Right atrium auricular region (tissue), 2 donors: Measurements from ENCODE around the gene CORO2B. TPM values are rescaled to one million over a fixed set of nuclear protein-coding genes. Genes with fewer than 3 reads are reported as not detected.

ENCODE experiments used
- DNase-seq: peaks from one replicate; pipeline ENCODE4 v3.0.0-alpha.2; 2019; ENCODE audit warnings: low spot score
- H3K27ac ChIP-seq, 2 donors: fragments of 200-600 bp; sonication (generic); 1 replicate in 1 of 2; 2 replicates in 1 of 2; pipeline ENCODE4 v1.5.1; 2016 to 2019
- H3K27me3 ChIP-seq, 2 donors: fragments of 200-600 bp; sonication (generic); one replicate each; pipeline versions ENCODE4 v1.5.1 to v1.6.0; 2017 to 2019
- H3K36me3 ChIP-seq: fragments of 200-600 bp; sonication (generic); one replicate; pipeline ENCODE4 v1.5.1; 2016
- H3K4me1 ChIP-seq, 2 donors: fragments of 200-600 bp; sonication (generic); one replicate each; pipeline versions ENCODE4 v1.5.1 to v1.6.0; 2017 to 2019
- H3K4me3 ChIP-seq, 2 donors: fragments of 200-600 bp; sonication (generic); 1 replicate in 1 of 2; 2 replicates in 1 of 2; pipeline ENCODE4 v1.5.1; 2017 to 2019; ENCODE audit warnings: mild to moderate bottlenecking in 1 of 2, moderate library complexity in 1 of 2
- H3K9me3 ChIP-seq, 2 donors: fragments of 200-600 bp; sonication (generic); one replicate each; pipeline ENCODE4 v1.5.1; 2019
- CTCF ChIP-seq, 2 donors: fragments of 200-600 bp; sonication (generic); IDR thresholded peaks; one replicate each; pipeline ENCODE4 v1.5.1; 2019; ENCODE audit warnings: antibody characterized with exemption in 2 of 2
- total RNA-seq, 2 donors: library from RNA; depleted of rRNA; stranded (reverse); fragments of >200 nt; gene quantifications; one replicate each; pipeline ENCODE4 v1.1.0, GENCODE V29; 2016

CORO2B gene
- total RNA-seq, 2 donors from 2014 or later: 6.0 to 9.7 TPM

- peak; percentile 73 for DNase-seq
- peak overlapping the region; percentile 56 to 66 for H3K27ac ChIP-seq
- H3K4me1 ChIP-seq: peaks cover 0 to 55% of the 10 kb centered on the region in 2 donors
- no peaks in the 10 kb centered on the region for H3K36me3 ChIP-seq
- H3K27me3 ChIP-seq: no peaks in the 10 kb centered on the region
- no peaks in the 10 kb centered on the region for H3K9me3 ChIP-seq
- no peak for TF ChIP-seq CTCF (IDR thresholded peaks at IDR 0.05)
- H3K4me3 ChIP-seq: peak overlapping the region in 1 of 2 donors; percentile 7
Measured at GRCh38 chr15:68700455-68701123, 121.8 kb downstream of the CORO2B start.

DNA sequence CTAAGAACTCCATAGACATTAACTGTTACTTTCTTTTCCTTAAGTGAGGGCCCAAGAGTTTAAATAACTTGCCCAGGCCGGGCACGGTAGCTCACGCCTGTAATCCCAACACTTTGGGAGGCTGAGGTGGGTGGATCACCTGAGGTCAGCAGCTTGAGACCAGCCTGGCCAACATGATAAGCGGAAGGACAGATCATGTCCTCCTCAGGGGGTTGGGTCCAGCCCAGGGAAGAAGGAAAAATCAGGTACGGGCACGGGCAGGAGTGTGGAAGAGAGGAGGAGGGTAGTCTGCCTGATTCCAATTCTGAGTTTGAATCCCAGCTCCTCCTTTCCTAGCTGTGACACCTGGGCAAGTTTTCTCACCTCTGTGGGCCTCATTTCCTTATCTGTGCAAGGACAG lies 123.1 kb downstream of the CORO2B start:
- H3K36me3 ChIP-seq: no peaks in the 10 kb centered on the region
- no peak for TF ChIP-seq CTCF (IDR thresholded peaks at IDR 0.05)
- H3K4me3 ChIP-seq: no peak overlapping the region
- peaks cover 0 to 61% of the 10 kb centered on the region in 2 donors for H3K4me1 ChIP-seq
- no peak for DNase-seq
- no peaks in the 10 kb centered on the region for H3K9me3 ChIP-seq
- no peak overlapping the region for H3K27ac ChIP-seq
- H3K27me3 ChIP-seq: no peaks in the 10 kb centered on the region

- peak overlapping the region; percentile 61 to 67 for H3K27ac ChIP-seq
- no peaks in the 10 kb centered on the region for H3K36me3 ChIP-seq
- H3K4me3 ChIP-seq: no peak overlapping the region
- H3K9me3 ChIP-seq: no peaks in the 10 kb centered on the region
- H3K27me3 ChIP-seq: no peaks in the 10 kb centered on the region
- no peak for TF ChIP-seq CTCF (IDR thresholded peaks at IDR 0.05)
- H3K4me1 ChIP-seq: peaks cover 0 to 65% of the 10 kb centered on the region in 2 donors
- peak; percentile 78 for DNase-seq
Measured at GRCh38 chr15:68704496-68705021, 125.8 kb downstream of the CORO2B start.

DNA sequence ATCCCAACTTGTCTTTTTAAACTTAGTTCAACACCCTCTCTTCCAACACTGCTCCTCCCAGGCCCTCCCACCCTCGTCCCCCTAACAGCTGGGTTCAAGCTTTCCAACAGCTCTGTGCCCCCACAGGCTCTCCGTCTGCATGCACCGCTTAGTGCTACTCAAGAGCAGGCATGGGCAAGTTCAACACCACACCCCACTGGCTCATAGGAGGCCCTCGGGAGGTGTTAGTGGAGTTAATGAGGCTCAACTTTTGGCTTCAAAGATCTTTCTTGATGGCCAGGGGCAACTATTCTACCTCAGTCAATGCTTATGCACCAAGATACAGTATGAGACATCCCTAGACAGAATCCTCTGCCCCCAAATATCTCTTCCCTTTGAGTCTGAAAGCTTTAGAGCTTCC lies 127.5 kb downstream of the CORO2B start:
- Histone ChIP-seq H3K36me3 (no peaks in the 10 kb centered on the region), H3K27me3 (no peaks in the 10 kb centered on the region), H3K27ac (no peak overlapping the region), H3K9me3 (no peaks in the 10 kb centered on the region), H3K4me1 (peaks cover 0 to 56% of the 10 kb centered on the region in 2 donors), H3K4me3 (no peak overlapping the region)
- no peak for DNase-seq
- TF ChIP-seq CTCF (IDR thresholded peaks at IDR 0.05): no peak

DNA sequence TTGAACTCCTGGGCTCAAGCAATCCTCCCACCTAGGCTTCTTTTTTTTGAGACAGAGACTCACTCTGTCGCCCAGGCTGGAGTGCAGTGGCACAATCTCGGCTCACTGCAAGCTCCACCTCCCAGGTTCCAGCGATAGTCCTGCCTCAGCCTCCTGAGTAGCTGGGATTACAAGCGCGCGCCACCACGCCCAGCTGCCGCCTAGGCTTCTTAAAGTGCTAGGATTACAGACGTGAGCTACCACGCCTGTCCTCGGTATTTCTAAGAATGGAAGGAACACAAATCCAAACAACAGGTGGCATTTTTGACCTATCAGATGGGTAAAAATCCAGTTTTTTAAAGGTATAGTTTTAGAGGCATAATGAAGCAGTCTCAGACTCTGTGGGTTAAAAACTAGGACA lies 128.1 kb downstream of the CORO2B start:
- no peak for DNase-seq
- Histone ChIP-seq H3K4me3 (no peak overlapping the region), H3K4me1 (peaks cover 0 to 52% of the 10 kb centered on the region in 2 donors), H3K27ac (no peak overlapping the region), H3K27me3 (no peaks in the 10 kb centered on the region), H3K36me3 (no peaks in the 10 kb centered on the region), H3K9me3 (no peaks in the 10 kb centered on the region)
- no peak for TF ChIP-seq CTCF (IDR thresholded peaks at IDR 0.05)

GRCh38 chr15:68707386-68707785 lies 128.6 kb downstream of the CORO2B start:
- H3K36me3 ChIP-seq: no peaks in the 10 kb centered on the region
- H3K9me3 ChIP-seq: no peaks in the 10 kb centered on the region
- no peak for DNase-seq
- no peak overlapping the region for H3K27ac ChIP-seq
- H3K27me3 ChIP-seq: no peaks in the 10 kb centered on the region
- no peak for TF ChIP-seq CTCF (IDR thresholded peaks at IDR 0.05)
- H3K4me3 ChIP-seq: no peak overlapping the region
- peaks cover 0 to 48% of the 10 kb centered on the region in 2 donors for H3K4me1 ChIP-seq
